Keratinocyte (primary cell): Measurements from ENCODE around the gene RFESD. TPM values are rescaled to one million over a fixed set of nuclear protein-coding genes. Genes with fewer than 3 reads are reported as not detected.

Experiments used
- DNase-seq: peaks from one replicate; pipeline ENCODE4 v3.0.0-alpha.2; 2011; ENCODE audit warnings: low read depth, missing footprints, low spot score
- FAIRE-seq: peaks from 2 replicates; lab custom pipeline; 2011; peaks lifted over from hg19 to GRCh38; lab: Jason Lieb, UNC
- H2AFZ ChIP-seq: 2 replicates; pipeline ENCODE4 v1.6.0; 2012; ENCODE audit warnings: low read length, control low read depth, inconsistent platforms; ENCODE audit not compliant: control insufficient read depth
- H3K27ac ChIP-seq: 2 replicates; pipeline ENCODE4 v1.5.1; 2011; ENCODE audit warnings: low read length; ENCODE audit not compliant: control insufficient read depth, insufficient read depth
- H3K27me3 ChIP-seq: 3 replicates; pipeline ENCODE4 v1.6.0; 2011; ENCODE audit warnings: low read length; ENCODE audit not compliant: control insufficient read depth, insufficient read depth; ENCODE audit errors: extremely low read depth
- H3K36me3 ChIP-seq, 2 experiments: 2 replicates in 1 of 2; 3 replicates in 1 of 2; pipeline ENCODE4 v1.5.1; 2011; ENCODE audit warnings: low read length in 2 of 2, mild to moderate bottlenecking in 1 of 2; ENCODE audit not compliant: control insufficient read depth in 2 of 2, insufficient read depth in 2 of 2; ENCODE audit errors: extremely low read depth in 1 of 2
- H3K4me1 ChIP-seq: 3 replicates; pipeline ENCODE4 v1.5.1; 2011; ENCODE audit warnings: low read length; ENCODE audit not compliant: control insufficient read depth, insufficient read depth; ENCODE audit errors: extremely low read depth
- H3K4me2 ChIP-seq: 3 replicates; pipeline ENCODE4 v1.6.0; 2011; ENCODE audit warnings: low read depth, low read length; ENCODE audit not compliant: control insufficient read depth, insufficient read depth; ENCODE audit errors: extremely low read depth
- H3K4me3 ChIP-seq, 3 experiments: fragments of 200-600 bp in 1 of 3; sonication (generic) in 1 of 3; 2 replicates in 2 of 3; 3 replicates in 1 of 3; pipeline ENCODE4 v1.5.1; 2011 to 2016; ENCODE audit warnings: low read length in 3 of 3, mild to moderate bottlenecking in 3 of 3, control low read depth in 2 of 3, inconsistent platforms in 1 of 3, low read depth in 1 of 3, mixed read lengths in 1 of 3, mixed run types in 1 of 3, moderate library complexity in 1 of 3; ENCODE audit not compliant: control insufficient read depth in 2 of 3, insufficient read depth in 2 of 3; ENCODE audit errors: extremely low read depth in 1 of 3
- H3K79me2 ChIP-seq: 2 replicates; pipeline ENCODE4 v1.6.0; 2012; ENCODE audit warnings: low read length; ENCODE audit not compliant: control insufficient read depth, insufficient read depth
- H3K9ac ChIP-seq: 3 replicates; pipeline ENCODE4 v1.6.0; 2011; ENCODE audit warnings: low read length; ENCODE audit not compliant: control insufficient read depth, insufficient read depth; ENCODE audit errors: extremely low read depth
- H3K9me1 ChIP-seq: 3 replicates; pipeline ENCODE4 v1.6.0; 2011; ENCODE audit warnings: low read length; ENCODE audit not compliant: control insufficient read depth, insufficient read depth; ENCODE audit errors: extremely low read depth
- H3K9me3 ChIP-seq: 2 replicates; pipeline ENCODE4 v1.5.1; 2012; ENCODE audit warnings: low read depth, low read length; ENCODE audit not compliant: control insufficient read depth
- H4K20me1 ChIP-seq: 3 replicates; pipeline ENCODE4 v1.6.0; 2011; ENCODE audit warnings: low read length; ENCODE audit not compliant: control insufficient read depth, insufficient read depth; ENCODE audit errors: extremely low read depth
- CTCF ChIP-seq, 3 experiments: IDR thresholded peaks in 1 of 3; conservative IDR thresholded peaks in 1 of 3; optimal IDR thresholded peaks in 1 of 3; 2 replicates in 2 of 3; 3 replicates in 1 of 3; pipeline versions ENCODE3 to v1.5.1; 2011; ENCODE audit warnings: low read length in 3 of 3, mild to moderate bottlenecking in 3 of 3, moderate library complexity in 2 of 3, control low read depth in 1 of 3, inconsistent platforms in 1 of 3; ENCODE audit not compliant: insufficient read depth in 2 of 3; ENCODE audit errors: extremely low read depth in 1 of 3
- EZH2 ChIP-seq: IDR thresholded peaks from one replicate; pipeline ENCODE4 v1.6.1; 2012; ENCODE audit warnings: inconsistent platforms, mild to moderate bottlenecking, low read length, moderate library complexity
- dilution Hi-C: fragments of 300-500 bp; cut with MboI; formaldehyde crosslinking; loops from one replicate; pipeline ENCODE4 v1.7.0; 2020; ENCODE audit warnings: low sequenced_read_pairs; ENCODE audit not compliant: extremely low pct_ligation_motif_present
- polyA plus RNA-seq, 5 experiments: library from polyadenylated mRNA; depleted of rRNA in 3 of 5; stranded (reverse) in 3 of 5; stranded (forward) in 1 of 5; unstranded in 1 of 5; fragments of >200 nt; gene quantifications; 1 replicate in 1 of 5; 2 replicates in 3 of 5; 3 replicates in 1 of 5; pipeline versions ENCODE4 v1.2.1 to v1.2.3, GENCODE V29; 2011 to 2012; ENCODE audit warnings: missing spikeins in 2 of 5, low read depth in 1 of 5, low replicate concordance in 1 of 5

The RFESD gene
- polyA plus RNA-seq, 1 donor (not counting 4 experiments of a cell fraction or from before 2014, with no cell fraction given), result 3.5 TPM

GRCh38 chr5:95628933-95629332 is 17.6 kb upstream of the RFESD start:
- Histone ChIP-seq H3K27me3 (no peaks in the 10 kb centered on the region), H3K27ac (no peak overlapping the region), H3K36me3 (no peaks in the 10 kb centered on the region), H3K4me1 (peaks cover 9% of the 10 kb centered on the region), H3K9me3 (no peaks in the 10 kb centered on the region), H3K9ac (no peak overlapping the region), H3K4me2 (no peak overlapping the region), H3K4me3 (no peak overlapping the region), H3K79me2 (no peaks in the 10 kb centered on the region), H3K9me1 (no peaks in the 10 kb centered on the region), H4K20me1 (no peaks in the 10 kb centered on the region), H2AFZ (no peak overlapping the region)
- no peak for FAIRE-seq
- dilution Hi-C loops, result no loop called here
- TF ChIP-seq CTCF (optimal IDR thresholded peaks at IDR 0.05 in 1 of 3, IDR thresholded peaks at IDR 0.05 in 1 of 3, conservative IDR thresholded peaks at IDR 0.05 in 1 of 3; ENCODE audit: extremely low read depth in 1 of 3, insufficient read depth in 2 of 3, low read length in 3 of 3) (no peak), EZH2 (no peak)
- no peak for DNase-seq

GRCh38 chr5:95630394-95630917 is 16.1 kb upstream of the RFESD start:
- Histone ChIP-seq H3K4me2 (no peak overlapping the region), H3K4me3 (no peak overlapping the region), H3K9me3 (no peaks in the 10 kb centered on the region), H3K27me3 (no peaks in the 10 kb centered on the region), H3K27ac (no peak overlapping the region), H3K9ac (no peak overlapping the region), H3K4me1 (peaks cover 9% of the 10 kb centered on the region), H3K9me1 (no peaks in the 10 kb centered on the region), H3K79me2 (no peaks in the 10 kb centered on the region), H3K36me3 (no peaks in the 10 kb centered on the region), H4K20me1 (no peaks in the 10 kb centered on the region), H2AFZ (no peak overlapping the region)
- no peak for TF ChIP-seq CTCF (optimal IDR thresholded peaks at IDR 0.05 in 1 of 3, IDR thresholded peaks at IDR 0.05 in 1 of 3, conservative IDR thresholded peaks at IDR 0.05 in 1 of 3; ENCODE audit: extremely low read depth in 1 of 3, insufficient read depth in 2 of 3, low read length in 3 of 3)
- no peak for TF ChIP-seq EZH2
- dilution Hi-C loops, result no loop called here
- no peak for FAIRE-seq
- no peak for DNase-seq
